HepG2 (cell line): Measurements from ENCODE around the gene ATG4B. TPM values are rescaled to one million over a fixed set of nuclear protein-coding genes. Genes with fewer than 3 reads are reported as not detected.

Source experiments
- ATF4 ChIP-seq, 2 experiments: fragments of 450-650 bp in 1 of 2; sonication (generic) in 1 of 2; formaldehyde crosslinking; IDR thresholded peaks; 2 replicates each; pipeline versions ENCODE4 v1.5.0 to v1.8.0; 2020 to 2022; ENCODE audit warnings: mild to moderate bottlenecking in 1 of 2, missing genetic modification reagents in 1 of 2
- DRAP1 ChIP-seq: IDR thresholded peaks from 2 replicates; pipeline ENCODE4 v1.6.1; 2016; ENCODE audit warnings: missing genetic modification reagents, missing compliant biosample characterization
- GTF2F1 ChIP-seq: fragments of 150-350 bp; IDR thresholded peaks from 2 replicates; pipeline ENCODE4 v1.6.1; 2014; ENCODE audit warnings: low read length
- HDAC2 ChIP-seq: sonication (generic); formaldehyde crosslinking; IDR thresholded peaks from 2 replicates; pipeline ENCODE4 v1.4.0; 2020; ENCODE audit warnings: missing genetic modification reagents
- NR3C1 ChIP-seq: sonication (generic); formaldehyde crosslinking; IDR thresholded peaks from 2 replicates; pipeline ENCODE4 v1.4.0; 2020; ENCODE audit warnings: missing genetic modification reagents
- PBX2 ChIP-seq: IDR thresholded peaks from 2 replicates; pipeline ENCODE4 v1.6.1; 2016; ENCODE audit warnings: control low read depth
- PCBP1 ChIP-seq: fragments of 200-400 bp; formaldehyde crosslinking; IDR thresholded peaks from 2 replicates; pipeline ENCODE4 v1.6.1; 2017; ENCODE audit warnings: mild to moderate bottlenecking, low read depth, low read length, borderline replicate concordance
- POGK ChIP-seq: sonication (generic); formaldehyde crosslinking; conservative IDR thresholded peaks from 2 replicates; pipeline ENCODE4 v1.8.0; 2022; ENCODE audit warnings: mild to moderate bottlenecking, moderate library complexity, missing genetic modification reagents
- RORA ChIP-seq: sonication (generic); formaldehyde crosslinking; IDR thresholded peaks from 2 replicates; pipeline ENCODE4 v1.5.0; 2020; ENCODE audit warnings: mild to moderate bottlenecking, missing genetic modification reagents, moderate library complexity
- ZNF136 ChIP-seq: sonication (generic); formaldehyde crosslinking; IDR thresholded peaks from 2 replicates; pipeline ENCODE4 v1.8.1; 2022; ENCODE audit warnings: low read depth, mild to moderate bottlenecking, moderate library complexity, missing genetic modification reagents
- ZNF292 ChIP-seq: sonication (generic); formaldehyde crosslinking; IDR thresholded peaks from 2 replicates; pipeline ENCODE4 v1.8.1; 2022; ENCODE audit warnings: mild to moderate bottlenecking, low read depth, missing genetic modification reagents, borderline replicate concordance
- ZNF441 ChIP-seq: sonication (generic); formaldehyde crosslinking; IDR thresholded peaks from 2 replicates; pipeline ENCODE4 v1.7.0; 2021; ENCODE audit warnings: missing genetic modification reagents, borderline replicate concordance
- ZNF550 ChIP-seq: sonication (generic); formaldehyde crosslinking; IDR thresholded peaks from 2 replicates; pipeline ENCODE4 v1.4.0; 2020; ENCODE audit warnings: mild to moderate bottlenecking, missing genetic modification reagents, borderline replicate concordance
- ZSCAN20 ChIP-seq: sonication (generic); formaldehyde crosslinking; IDR thresholded peaks from 2 replicates; pipeline ENCODE4 v1.4.0; 2020; ENCODE audit warnings: missing genetic modification reagents, mild to moderate bottlenecking, borderline replicate concordance
- polyA plus RNA-seq, 8 experiments: library from polyadenylated mRNA; depleted of rRNA in 3 of 8; stranded (reverse) in 7 of 8; unstranded in 1 of 8; fragments of >200 nt; fragmentation: Illumina TruSeq in 4 of 8; extraction: Trizol in 4 of 8; gene quantifications; 2 replicates each; pipeline versions ENCODE4 v1.2.1 to v1.2.3, GENCODE V29; 2011 to 2016; ENCODE audit warnings: low read depth in 4 of 8, missing spikeins in 1 of 8, mixed read lengths in 1 of 8; ENCODE audit not compliant: insufficient read depth in 1 of 8
- total RNA-seq, 5 experiments: library from RNA; depleted of rRNA; stranded (reverse); fragments of >200 nt; fragmentation: Illumina TruSeq; extraction: Trizol; gene quantifications; 2 replicates each; pipeline ENCODE4 v1.2.3, GENCODE V29; 2016; ENCODE audit warnings: low read depth in 1 of 5
- TF ChIP-seq, protein P1 (sequence below): sonication (generic); formaldehyde crosslinking; IDR thresholded peaks from 2 replicates; pipeline ENCODE4 v1.4.0; 2020; ENCODE audit warnings: missing genetic modification reagents

The ATG4B gene
- total and polyA plus RNA-seq, 2 of the 13 experiments (the other 11 are each of a cell fraction or from before 2014, with no cell fraction given): 95.5 to 239 TPM

DNA sequence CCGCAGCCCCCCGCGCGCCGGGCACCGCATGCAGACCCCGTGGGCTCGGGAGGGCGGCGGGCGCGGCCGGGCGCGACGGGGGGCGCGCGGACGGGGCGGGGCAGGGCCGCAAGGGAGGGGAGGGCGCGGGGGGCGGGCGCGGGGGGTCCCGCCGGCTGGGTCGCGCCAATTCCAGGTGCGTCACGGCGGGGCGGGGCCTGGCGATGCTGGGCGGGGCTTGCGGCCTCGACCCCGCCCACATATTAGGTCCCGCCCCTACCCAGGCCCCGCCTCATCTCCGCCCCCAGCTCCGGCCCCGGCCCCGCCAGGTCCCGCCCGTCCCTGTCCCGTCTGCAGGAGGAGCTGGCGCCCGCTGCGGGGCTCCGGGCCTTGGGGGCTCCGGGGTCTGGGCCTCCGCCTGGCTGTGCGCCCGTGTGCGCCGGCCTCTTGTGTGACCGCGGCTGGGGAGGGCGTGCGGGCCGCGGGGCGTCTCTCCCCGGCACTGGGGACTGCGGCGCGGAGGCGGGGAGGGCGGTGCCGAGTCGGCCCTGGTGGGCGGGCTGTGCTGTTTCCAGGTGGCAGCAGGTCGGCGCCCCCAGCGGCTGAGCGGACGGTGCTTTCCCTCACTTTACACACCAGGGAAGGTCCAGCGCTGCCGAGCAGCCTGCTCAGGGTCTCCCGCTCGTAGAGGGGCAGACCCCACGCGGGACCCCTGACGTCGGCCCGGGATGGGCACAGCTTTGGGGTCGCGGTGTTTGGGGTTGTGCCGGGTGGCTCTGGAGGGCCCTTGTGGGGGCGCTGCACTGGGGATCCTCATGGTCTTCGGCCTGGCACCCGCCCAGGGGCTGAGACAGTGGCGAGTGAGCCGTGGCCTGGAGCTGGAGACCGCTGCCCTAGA is 64.9 kb downstream of the ATG4B start (continued):
- TF ChIP-seq, protein P1, sequence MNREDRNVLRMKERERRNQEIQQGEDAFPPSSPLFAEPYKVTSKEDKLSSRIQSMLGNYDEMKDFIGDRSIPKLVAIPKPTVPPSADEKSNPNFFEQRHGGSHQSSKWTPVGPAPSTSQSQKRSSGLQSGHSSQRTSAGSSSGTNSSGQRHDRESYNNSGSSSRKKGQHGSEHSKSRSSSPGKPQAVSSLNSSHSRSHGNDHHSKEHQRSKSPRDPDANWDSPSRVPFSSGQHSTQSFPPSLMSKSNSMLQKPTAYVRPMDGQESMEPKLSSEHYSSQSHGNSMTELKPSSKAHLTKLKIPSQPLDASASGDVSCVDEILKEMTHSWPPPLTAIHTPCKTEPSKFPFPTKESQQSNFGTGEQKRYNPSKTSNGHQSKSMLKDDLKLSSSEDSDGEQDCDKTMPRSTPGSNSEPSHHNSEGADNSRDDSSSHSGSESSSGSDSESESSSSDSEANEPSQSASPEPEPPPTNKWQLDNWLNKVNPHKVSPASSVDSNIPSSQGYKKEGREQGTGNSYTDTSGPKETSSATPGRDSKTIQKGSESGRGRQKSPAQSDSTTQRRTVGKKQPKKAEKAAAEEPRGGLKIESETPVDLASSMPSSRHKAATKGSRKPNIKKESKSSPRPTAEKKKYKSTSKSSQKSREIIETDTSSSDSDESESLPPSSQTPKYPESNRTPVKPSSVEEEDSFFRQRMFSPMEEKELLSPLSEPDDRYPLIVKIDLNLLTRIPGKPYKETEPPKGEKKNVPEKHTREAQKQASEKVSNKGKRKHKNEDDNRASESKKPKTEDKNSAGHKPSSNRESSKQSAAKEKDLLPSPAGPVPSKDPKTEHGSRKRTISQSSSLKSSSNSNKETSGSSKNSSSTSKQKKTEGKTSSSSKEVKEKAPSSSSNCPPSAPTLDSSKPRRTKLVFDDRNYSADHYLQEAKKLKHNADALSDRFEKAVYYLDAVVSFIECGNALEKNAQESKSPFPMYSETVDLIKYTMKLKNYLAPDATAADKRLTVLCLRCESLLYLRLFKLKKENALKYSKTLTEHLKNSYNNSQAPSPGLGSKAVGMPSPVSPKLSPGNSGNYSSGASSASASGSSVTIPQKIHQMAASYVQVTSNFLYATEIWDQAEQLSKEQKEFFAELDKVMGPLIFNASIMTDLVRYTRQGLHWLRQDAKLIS (CRISPR knock-in tag): peak; percentile 81; the same call in 1 of the 2 replicates
- 0 out of 2 replicates have a peak, but pooled peaks have one; percentile 21 for TF ChIP-seq HDAC2 (CRISPR knock-in tag)
- TF ChIP-seq POGK: peak; percentile 68
- no peak for TF ChIP-seq PCBP1
- TF ChIP-seq PBX2 (CRISPR knock-in tag): no peak
- TF ChIP-seq NR3C1 (CRISPR knock-in tag): no peak
- TF ChIP-seq GTF2F1: no peak
- no peak for TF ChIP-seq ZNF136 (CRISPR knock-in tag)
- no peak for TF ChIP-seq ZNF441 (CRISPR knock-in tag)
- no peak for TF ChIP-seq RORA (CRISPR knock-in tag)
- TF ChIP-seq ZNF292 (CRISPR knock-in tag): peak; percentile 46; the same call in 1 of the 2 replicates
- no peak for TF ChIP-seq ZSCAN20
- no peak for TF ChIP-seq ZNF550 (CRISPR knock-in tag)
- no peak for TF ChIP-seq ATF4 (CRISPR knock-in tag; IDR thresholded peaks at IDR 0.05)
- TF ChIP-seq DRAP1 (CRISPR knock-in tag): peak; percentile 29
